Pancreas (tissue), 10 donors: ENCODE measurements around the gene DHDH. TPM values are rescaled to one million over a fixed set of nuclear protein-coding genes. Genes with fewer than 3 reads are reported as not detected.
"Not testable (repeated sequence)": the region's sequence is repeated elsewhere in the genome, so short reads cannot be mapped to it uniquely, and the experiment has no call there.

ENCODE experiments used
- ATAC-seq, 4 donors: fragments of 200-7000 bp; cut with Tn5 transposase; one replicate each; pipeline versions ENCODE4 v1.8.0 to v1.9.1; 2020; ENCODE audit warnings: mild to moderate bottlenecking in 4 of 4, moderate library complexity in 4 of 4
- DNase-seq, 6 donors: peaks; one replicate each; pipeline ENCODE4 v3.0.0-alpha.2; 2020
- FAIRE-seq: peaks from 2 replicates; lab custom pipeline; 2012; peaks lifted over from hg19 to GRCh38; lab: Jason Lieb, UNC
- H3K27ac ChIP-seq, 4 donors: fragments of 200-600 bp; sonication (generic); 1 replicate in 3 of 4; 2 replicates in 1 of 4; pipeline versions ENCODE4 v1.5.0 to v1.8.0; 2020
- H3K27me3 ChIP-seq, 4 donors: fragments of 200-600 bp; one replicate each; pipeline ENCODE4 v1.8.0; 2021
- H3K36me3 ChIP-seq, 3 donors: fragments of 200-600 bp; sonication (generic) in 1 of 3; one replicate each; pipeline versions ENCODE4 v1.5.0 to v1.8.0; 2020 to 2021
- H3K4me1 ChIP-seq, 3 donors: fragments of 200-600 bp; one replicate each; pipeline ENCODE4 v1.8.0; 2021
- H3K4me3 ChIP-seq, 4 donors: fragments of 200-600 bp; sonication (generic) in 2 of 4; one replicate each; pipeline versions ENCODE4 v1.5.0 to v1.8.0; 2020 to 2021
- H3K9me3 ChIP-seq, 4 donors: fragments of 200-600 bp; one replicate each; pipeline ENCODE4 v1.8.0; 2021
- WGBS, 2 donors: extraction: QIAGEN DNeasy Blood & Tissue Kit; methylation state at CpG; one replicate each; pipeline ENCODE4 v1.1.7; 2013; 5-methylcytosine and 5-hydroxymethylcytosine counted together
- intact Hi-C, 3 donors: fragments of 100-400 bp; cut with DNase I; formaldehyde crosslinking; loops; one replicate each; pipeline versions ENCODE4 v1.11.1 to v1.14.2; 2022
- polyA plus RNA-seq, 2 donors: library from polyadenylated mRNA; stranded (reverse); fragments of 200-250 nt; gene quantifications; one replicate each; pipeline ENCODE4 v1.2.3, GENCODE V29; 2013
- total RNA-seq, 6 donors: library from RNA; stranded (reverse); fragmentation: NEBNext Ultra II Directional in 4 of 6; extraction: Animal tissue kit (Norgen Biotek cat#: 25700) in 4 of 6; gene quantifications; one replicate each; pipeline versions ENCODE4 v1.2.1 to v1.2.4, GENCODE V29; 2021 to 2023
- TF ChIP-seq, protein P1 (sequence below), 4 donors: fragments of 200-600 bp; sonication (generic) in 3 of 4; IDR thresholded peaks; one replicate each; pipeline versions ENCODE4 v1.5.0 to v1.8.0; 2021; ENCODE audit warnings: antibody characterized with exemption in 4 of 4
- donor health status: healthy with polysubstance abuse.
- donor health status: DM: no; HTN: no; CAD: no; lungs with moderate emphysema.
- donor health status: DM: no; HTN: no; CAD: no.
- donor health status: control.
- donor health status: control.
- donor health status: Bipolar disorder and iron deficiency.
- donor health status: DM: yes; HTN: yes; CAD: no.
- donor health status: DM: no; HTN: no; CAD: no.
- donor health status: DM: no; HTN: no; CAD: no.
- donor health status: DM: yes; HTN: yes; CAD: no.

The DHDH gene
- total and polyA plus RNA-seq, 8 donors: 0.28 to 1.0 (median 0.30) TPM; not detected in 5

DNA sequence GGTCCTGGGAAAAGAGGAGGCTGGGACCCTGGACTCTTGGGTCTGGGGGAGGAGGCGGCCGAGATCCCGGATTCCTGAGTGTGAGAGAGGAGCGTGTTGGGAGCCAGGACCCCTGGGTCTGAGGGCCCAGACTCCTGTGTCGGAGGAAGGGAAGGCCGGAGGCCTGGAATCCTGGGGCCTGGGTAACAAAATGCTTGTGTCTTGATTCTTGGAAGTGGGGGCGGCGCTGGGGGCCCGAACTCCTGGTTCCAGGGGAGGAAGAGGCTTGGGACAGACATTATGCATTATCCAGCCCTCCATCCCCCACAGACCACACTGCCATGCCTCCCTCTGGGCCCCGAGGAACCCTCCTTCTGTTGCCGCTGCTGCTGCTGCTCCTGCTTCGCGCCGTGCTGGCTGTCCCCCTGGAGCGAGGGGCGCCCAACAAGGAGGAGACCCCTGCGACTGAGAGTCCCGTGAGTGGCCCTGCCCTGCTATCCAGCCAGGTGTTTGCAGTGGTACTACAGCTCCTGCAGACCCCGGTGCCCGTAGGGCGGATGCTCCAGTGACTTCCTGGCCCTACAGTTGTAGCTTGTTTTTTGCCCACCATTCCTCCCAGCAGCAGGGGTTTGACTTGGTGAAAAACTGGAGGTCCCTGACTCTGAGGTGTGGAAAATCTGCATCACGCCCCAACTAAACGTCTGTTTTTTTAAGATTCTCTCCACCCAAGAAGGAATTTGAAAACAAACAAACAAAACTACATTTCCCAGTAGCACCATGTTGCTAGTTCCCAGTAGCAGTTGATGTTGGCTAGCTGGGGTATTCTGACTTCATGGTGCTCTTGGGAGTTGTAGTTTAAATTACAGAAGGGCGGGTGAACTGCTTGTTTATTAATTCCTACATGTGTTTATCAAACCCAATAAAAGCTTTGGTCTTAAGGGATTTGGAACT, 32.8 kb upstream of the DHDH start:
- H3K27ac ChIP-seq: peak overlapping the region; percentile 36 to 89 (median 62)
- WGBS, 2 donors: 9 to 10% methylated on average over 24 of the region's 24 CpGs
- FAIRE-seq (no peak), DNase-seq (peak in 2 of 6 donors; percentile 34 to 79), ATAC-seq (peak; percentile 28 to 48 (median 42))
- no peaks in the 10 kb centered on the region for H3K27me3 ChIP-seq
- intact Hi-C loops: no loop called here
- no peaks in the 10 kb centered on the region for H3K9me3 ChIP-seq
- H3K4me3 ChIP-seq: peak overlapping the region; percentile 47 to 92 (median 72)
- TF ChIP-seq, protein P1, sequence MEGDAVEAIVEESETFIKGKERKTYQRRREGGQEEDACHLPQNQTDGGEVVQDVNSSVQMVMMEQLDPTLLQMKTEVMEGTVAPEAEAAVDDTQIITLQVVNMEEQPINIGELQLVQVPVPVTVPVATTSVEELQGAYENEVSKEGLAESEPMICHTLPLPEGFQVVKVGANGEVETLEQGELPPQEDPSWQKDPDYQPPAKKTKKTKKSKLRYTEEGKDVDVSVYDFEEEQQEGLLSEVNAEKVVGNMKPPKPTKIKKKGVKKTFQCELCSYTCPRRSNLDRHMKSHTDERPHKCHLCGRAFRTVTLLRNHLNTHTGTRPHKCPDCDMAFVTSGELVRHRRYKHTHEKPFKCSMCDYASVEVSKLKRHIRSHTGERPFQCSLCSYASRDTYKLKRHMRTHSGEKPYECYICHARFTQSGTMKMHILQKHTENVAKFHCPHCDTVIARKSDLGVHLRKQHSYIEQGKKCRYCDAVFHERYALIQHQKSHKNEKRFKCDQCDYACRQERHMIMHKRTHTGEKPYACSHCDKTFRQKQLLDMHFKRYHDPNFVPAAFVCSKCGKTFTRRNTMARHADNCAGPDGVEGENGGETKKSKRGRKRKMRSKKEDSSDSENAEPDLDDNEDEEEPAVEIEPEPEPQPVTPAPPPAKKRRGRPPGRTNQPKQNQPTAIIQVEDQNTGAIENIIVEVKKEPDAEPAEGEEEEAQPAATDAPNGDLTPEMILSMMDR (IDR thresholded peaks at IDR 0.05): no peak
- peaks cover 0 to 10% (median 9%) of the 10 kb centered on the region in 3 donors for H3K4me1 ChIP-seq
- H3K36me3 ChIP-seq: peaks cover 0 to 10% (median 0%) of the 10 kb centered on the region in 3 donors

DNA sequence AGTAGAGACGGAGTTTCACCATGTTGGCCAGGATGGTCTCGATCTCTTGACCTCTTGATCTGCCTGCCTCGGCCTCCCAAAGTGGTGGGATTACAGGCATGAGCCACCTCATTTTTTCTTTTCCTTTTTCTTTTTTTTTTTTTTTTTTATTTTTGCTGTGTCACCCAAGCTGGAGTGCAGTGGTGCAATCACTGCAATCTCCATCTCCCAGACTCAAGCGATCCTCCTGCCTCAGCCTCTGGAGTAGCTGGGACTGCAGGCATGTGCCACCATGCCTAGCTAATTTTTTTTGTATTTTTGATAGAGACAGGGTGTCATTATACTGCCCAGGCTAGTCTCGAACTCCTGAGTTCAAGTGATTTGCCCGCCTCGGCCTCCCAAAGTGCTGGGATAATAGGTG, 31.2 kb upstream of the DHDH start:
- H3K9me3 ChIP-seq, DNase-seq: not testable (repeated sequence)

DNA sequence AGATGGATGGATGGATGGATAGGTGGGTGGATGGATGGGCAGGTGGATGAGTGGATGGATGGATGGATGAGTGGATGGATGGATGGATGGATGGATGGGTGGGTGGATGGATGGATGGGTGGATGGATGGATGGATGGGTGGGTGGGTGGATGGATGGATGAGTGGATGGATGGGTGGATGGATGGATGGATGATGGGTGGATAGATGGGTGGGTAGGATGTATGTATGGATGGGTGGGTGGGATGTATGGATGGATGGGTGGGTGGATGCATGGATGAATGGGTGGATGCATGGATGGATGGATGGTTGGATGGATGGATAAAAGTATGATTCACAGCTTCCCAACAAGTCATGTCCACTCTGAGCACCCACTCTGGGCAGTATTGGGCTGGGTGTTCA, 29.7 kb upstream of the DHDH start:
- intact Hi-C loops, DNase-seq, H3K27ac ChIP-seq, H3K36me3 ChIP-seq, ATAC-seq, H3K9me3 ChIP-seq, H3K4me1 ChIP-seq, H3K4me3 ChIP-seq, H3K27me3 ChIP-seq, FAIRE-seq: not testable (repeated sequence)

More for the DNA sequence above, 31.2 kb upstream of the DHDH start:
- 91 to 98% methylated on average over 7 of the region's 7 CpGs for WGBS, 2 donors
- FAIRE-seq, ATAC-seq, H3K27me3 ChIP-seq, H3K27ac ChIP-seq, intact Hi-C loops, H3K4me1 ChIP-seq, H3K4me3 ChIP-seq, H3K36me3 ChIP-seq: not testable (repeated sequence)

DNA sequence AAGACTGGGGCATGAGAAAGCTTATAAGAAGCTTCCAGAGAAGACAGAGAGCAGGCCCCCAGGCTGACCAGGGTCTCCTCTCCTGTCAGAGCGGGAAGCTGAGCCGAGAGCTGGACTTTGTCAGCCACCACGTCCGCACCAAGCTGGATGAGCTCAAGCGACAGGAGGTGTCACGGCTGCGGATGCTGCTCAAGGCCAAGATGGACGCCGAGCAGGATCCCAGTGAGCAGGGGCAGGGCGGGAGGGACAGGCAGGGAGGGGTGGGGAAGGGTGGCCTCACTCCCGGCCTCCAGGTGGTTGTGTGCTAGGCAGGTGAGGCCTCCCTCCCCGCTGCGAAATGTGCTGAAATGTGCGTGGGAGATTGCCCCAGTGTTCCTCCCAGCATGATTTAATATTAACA, 27.8 kb upstream of the DHDH start:
- H3K27me3 ChIP-seq: no peaks in the 10 kb centered on the region
- DNase-seq (no peak), FAIRE-seq (no peak), ATAC-seq (no peak)
- peaks cover 0 to 13% (median 12%) of the 10 kb centered on the region in 3 donors for H3K36me3 ChIP-seq
- no peak overlapping the region for H3K4me3 ChIP-seq
- intact Hi-C loops: no loop called here
- peaks cover 0 to 10% (median 9%) of the 10 kb centered on the region in 3 donors for H3K4me1 ChIP-seq
- TF ChIP-seq, protein P1 (IDR thresholded peaks at IDR 0.05): no peak
- no peak overlapping the region for H3K27ac ChIP-seq
- no peaks in the 10 kb centered on the region for H3K9me3 ChIP-seq
- 91 to 95% methylated on average over 14 of the region's 14 CpGs for WGBS, 2 donors

DNA sequence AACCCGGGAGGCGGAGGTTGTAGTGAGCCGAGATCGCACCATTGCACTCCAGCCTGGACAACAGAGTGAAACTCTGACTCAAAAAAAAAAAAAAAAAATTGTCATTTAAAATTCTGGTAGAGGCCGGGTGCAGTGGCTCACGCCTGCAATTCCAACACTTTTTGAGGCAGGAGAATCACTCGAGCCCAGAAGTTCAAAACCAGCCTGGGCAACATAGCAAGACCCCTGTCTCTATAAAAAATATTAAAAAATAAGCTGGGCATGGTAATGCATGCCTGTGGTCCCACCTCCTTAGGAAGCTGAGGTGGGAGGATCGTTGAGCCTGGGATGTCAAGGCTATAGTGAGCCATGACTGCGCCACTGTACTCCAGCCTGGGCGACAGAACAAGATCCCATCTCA, 27.2 kb upstream of the DHDH start:
- WGBS, 2 donors: 95 to 97% methylated on average over 10 of the region's 10 CpGs
- Histone ChIP-seq H3K27me3 (no peaks in the 10 kb centered on the region), H3K9me3 (no peaks in the 10 kb centered on the region), H3K4me1 (peaks cover 0 to 6% (median 4%) of the 10 kb centered on the region in 3 donors), H3K36me3 (peaks cover 0 to 19% (median 15%) of the 10 kb centered on the region in 3 donors), H3K27ac (no peak overlapping the region), H3K4me3 (no peak overlapping the region)
- ATAC-seq (no peak), DNase-seq (no peak), FAIRE-seq (no peak)
- TF ChIP-seq, protein P1 (IDR thresholded peaks at IDR 0.05): no peak
- intact Hi-C loops: no loop called here

DNA sequence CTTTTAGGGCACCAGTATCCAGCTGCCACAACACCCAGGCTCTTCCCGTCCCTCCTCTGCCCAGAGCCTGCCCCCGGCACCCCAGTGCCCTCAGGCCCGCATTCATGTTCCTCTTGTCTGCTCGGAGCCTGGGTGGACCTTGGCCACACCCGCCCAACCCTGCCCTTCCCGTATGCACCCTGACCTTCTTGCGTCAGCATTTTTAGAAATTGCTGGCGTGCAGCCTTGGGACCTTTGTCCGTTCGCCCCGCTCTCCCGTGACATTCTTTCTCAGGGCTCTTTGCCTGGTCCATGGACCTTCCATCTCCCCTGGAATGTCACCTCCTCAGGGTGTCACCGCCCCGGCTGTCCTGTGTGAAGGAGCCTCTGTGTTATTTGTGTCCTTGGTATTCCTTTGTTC, 25.8 kb upstream of the DHDH start:
- no peak for FAIRE-seq
- Histone ChIP-seq H3K4me3 (no peak overlapping the region), H3K4me1 (no peaks in the 10 kb centered on the region), H3K27ac (no peak overlapping the region), H3K36me3 (peaks cover 0 to 25% (median 22%) of the 10 kb centered on the region in 3 donors), H3K9me3 (no peaks in the 10 kb centered on the region), H3K27me3 (no peaks in the 10 kb centered on the region)
- no peak for DNase-seq
- TF ChIP-seq, protein P1 (IDR thresholded peaks at IDR 0.05): no peak
- WGBS, 2 donors: 90 to 91% methylated on average over 14 of the region's 14 CpGs
- intact Hi-C loops: no loop called here
- peak in 2 of 4 donors; percentile 35 to 52 for ATAC-seq

DNA sequence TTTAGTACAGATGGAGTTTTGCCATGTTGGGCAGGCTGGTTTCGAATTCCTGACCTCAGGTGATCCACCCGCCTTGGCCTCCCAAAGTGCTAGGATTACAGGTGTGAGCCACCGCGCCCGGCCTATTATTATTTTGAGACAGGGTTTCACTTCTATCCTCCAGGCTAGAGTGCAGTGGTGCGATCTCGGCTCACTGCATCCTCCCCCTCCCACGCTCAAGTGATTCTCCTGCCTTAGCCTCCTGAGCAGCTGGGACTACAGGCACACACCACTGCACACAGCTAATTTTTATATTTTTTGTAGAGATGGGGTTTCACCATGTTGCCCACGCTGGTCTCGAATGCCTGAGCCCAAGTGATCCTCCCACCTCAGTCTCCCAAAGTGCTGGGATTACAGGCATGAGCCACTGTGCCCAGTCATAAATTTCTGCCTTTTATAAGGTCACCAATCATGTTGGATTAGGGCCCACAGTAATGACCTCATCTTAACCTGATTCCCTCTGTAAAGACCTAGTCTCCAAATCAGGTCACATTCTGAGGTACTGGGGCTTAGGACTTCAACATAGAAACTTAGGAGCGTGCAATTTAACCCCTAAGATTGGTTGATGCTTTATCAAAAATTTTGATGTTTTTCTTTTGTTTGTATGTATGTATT, 23.9 kb upstream of the DHDH start:
- DNase-seq, H3K4me1 ChIP-seq, FAIRE-seq, intact Hi-C loops, H3K4me3 ChIP-seq, H3K27ac ChIP-seq, H3K9me3 ChIP-seq, H3K27me3 ChIP-seq, ATAC-seq: not testable (repeated sequence)
- WGBS, 2 donors: 94 to 98% methylated on average over 11 of the region's 11 CpGs
- H3K36me3 ChIP-seq: peaks cover 0 to 25% (median 25%) of the 10 kb centered on the region in 3 donors
